ENCODE measurements around the gene FOXJ2. TPM values are rescaled to one million over a fixed set of nuclear protein-coding genes. Genes with fewer than 3 reads are reported as not detected.
"Not testable (repeated sequence)": the region's sequence is repeated elsewhere in the genome, so short reads cannot be mapped to it uniquely, and the experiment has no call there.

FOXJ2 gene
- polyA plus RNA-seq, 1 experiment, result 5.7 TPM

GRCh38 chr12:8011331-8011730 is 21.2 kb upstream of the FOXJ2 start:
- TF ChIP-seq CTCF (IDR thresholded peaks at IDR 0.05; ENCODE audit: low read depth, low read length), result no peak
- H3K4me3 ChIP-seq (ENCODE audit: low read depth, low read length), result no peak overlapping the region
- DNase-seq (ENCODE audit: low read depth, low spot score), result no peak
- no peaks in the 10 kb centered on the region for H3K27me3 ChIP-seq (ENCODE audit: control insufficient read depth, insufficient read depth, low read length)
- no peak overlapping the region for H3K27ac ChIP-seq (ENCODE audit: low read depth, low read length)
- CTCF ChIA-PET, result interaction anchor here (1.5 kb wide), 1 partner anchor 35 kb away, joined by 3 read pairs; no protein-coding TSS in a partner anchor
- no peaks in the 10 kb centered on the region for H3K9me3 ChIP-seq (ENCODE audit: control insufficient read depth, insufficient read depth, low read length)
- POLR2A ChIA-PET, result no interaction called here

- no peak overlapping the region for H3K4me3 ChIP-seq (ENCODE audit: low read depth, low read length)
- TF ChIP-seq CTCF (IDR thresholded peaks at IDR 0.05; ENCODE audit: low read depth, low read length), result no peak
- DNase-seq (ENCODE audit: low read depth, low spot score), result no peak
- POLR2A ChIA-PET, result no interaction called here
- peaks cover 8% of the 10 kb centered on the region for H3K27me3 ChIP-seq (ENCODE audit: control insufficient read depth, insufficient read depth, low read length)
- no peak overlapping the region for H3K27ac ChIP-seq (ENCODE audit: low read depth, low read length)
- no peaks in the 10 kb centered on the region for H3K9me3 ChIP-seq (ENCODE audit: control insufficient read depth, insufficient read depth, low read length)
- CTCF ChIA-PET, result interaction anchor here (1.1 kb wide), 1 partner anchor 33 kb away, joined by 3 read pairs; no protein-coding TSS in a partner anchor
Observed at GRCh38 chr12:8012651-8013309, 19.7 kb upstream of the FOXJ2 start.

GRCh38 chr12:8014836-8015235 is 17.7 kb upstream of the FOXJ2 start:
- POLR2A ChIA-PET, result no interaction called here
- Histone ChIP-seq H3K9me3 (ENCODE audit: control insufficient read depth, insufficient read depth, low read length) (no peaks in the 10 kb centered on the region; the same call in 1 of the 2 replicates), H3K27ac (ENCODE audit: low read depth, low read length) (no peak overlapping the region), H3K27me3 (ENCODE audit: control insufficient read depth, insufficient read depth, low read length) (peaks cover 18% of the 10 kb centered on the region), H3K4me3 (ENCODE audit: low read depth, low read length) (no peak overlapping the region)
- CTCF ChIA-PET, result interaction anchor here (0.7 kb wide), 1 partner anchor 81 kb away, joined by 3 read pairs; no protein-coding TSS in a partner anchor
- DNase-seq (ENCODE audit: low read depth, low spot score), result no peak
- no peak for TF ChIP-seq CTCF (IDR thresholded peaks at IDR 0.05; ENCODE audit: low read depth, low read length)

GRCh38 chr12:8018213-8018612 is 14.3 kb upstream of the FOXJ2 start:
- CTCF ChIA-PET; H3K4me3 ChIP-seq (ENCODE audit: low read depth, low read length); POLR2A ChIA-PET; H3K9me3 ChIP-seq (ENCODE audit: control insufficient read depth, insufficient read depth, low read length); H3K27ac ChIP-seq (ENCODE audit: low read depth, low read length); DNase-seq (ENCODE audit: low read depth, low spot score): not testable (repeated sequence)
- H3K27me3 ChIP-seq (ENCODE audit: control insufficient read depth, insufficient read depth, low read length), result peaks cover 20% of the 10 kb centered on the region

GRCh38 chr12:8018666-8019581 is 13.6 kb upstream of the FOXJ2 start:
- no peak overlapping the region for H3K27ac ChIP-seq (ENCODE audit: low read depth, low read length)
- no peak for DNase-seq (ENCODE audit: low read depth, low spot score)
- no peaks in the 10 kb centered on the region; the same call in 1 of the 2 replicates for H3K9me3 ChIP-seq (ENCODE audit: control insufficient read depth, insufficient read depth, low read length)
- H3K27me3 ChIP-seq (ENCODE audit: control insufficient read depth, insufficient read depth, low read length), result peaks cover 20% of the 10 kb centered on the region
- CTCF ChIA-PET, result no interaction called here
- POLR2A ChIA-PET, result no interaction called here
- TF ChIP-seq CTCF (IDR thresholded peaks at IDR 0.05; ENCODE audit: low read depth, low read length), result no peak
- H3K4me3 ChIP-seq (ENCODE audit: low read depth, low read length), result peak overlapping the region; percentile 46
